Measurements from ENCODE around the gene CNST. TPM values are rescaled to one million over a fixed set of nuclear protein-coding genes. Genes with fewer than 3 reads are reported as not detected.

The CNST gene
- polyA plus RNA-seq, 1 donor = 13.2 TPM

Other genes with a start within 250 kb of the CNST start
- 7.1 TPM for gene SMYD3, start 59.2 kb upstream of the CNST start, polyA plus RNA-seq (ENCODE audit: insufficient read length)
- gene TFB2M, start 195 bp upstream of the CNST start, polyA plus RNA-seq (ENCODE audit: insufficient read length) = 12.9 TPM
- 36.3 TPM for gene SCCPDH, start 158.0 kb downstream of the CNST start, polyA plus RNA-seq (ENCODE audit: insufficient read length)